NT2/D1 (cell line): ENCODE results near the gene PHF11.

Experiments
- SUZ12 ChIP-seq: IDR thresholded peaks from 2 replicates; pipeline ENCODE4 v1.6.1; 2011; ENCODE audit not compliant: insufficient read length, insufficient read depth; ENCODE audit errors: extremely low read depth
- YY1 ChIP-seq: IDR thresholded peaks from 2 replicates; pipeline ENCODE4 v1.6.1; 2011; ENCODE audit not compliant: insufficient read length, insufficient read depth
- ZNF274 ChIP-seq: IDR thresholded peaks from 2 replicates; pipeline ENCODE4 v1.6.1; 2011; ENCODE audit warnings: mild to moderate bottlenecking, low read depth, low read length

- no peak for TF ChIP-seq YY1
- no peak for TF ChIP-seq SUZ12
- TF ChIP-seq ZNF274, result no peak
These were observed 23.6 kb upstream of the PHF11 start for GRCh38 chr13:49472186-49472585.
